Measurements from ENCODE around the gene SLC6A5.

- TF ChIP-seq CTCF (IDR thresholded peaks at IDR 0.05; ENCODE audit: low read depth, low read length): no peak
- no peak for TF ChIP-seq EZH2phosphoT487 (IDR thresholded peaks at IDR 0.05; ENCODE audit: low read depth)
These were observed 39.7 kb upstream of the SLC6A5 start for GRCh38 chr11:20559523-20560300.

Measured in OCI-LY3 (cell line).